Activated CD4-positive, alpha-beta T cell treated with anti-CD3 and anti-CD28 coated beads for 1 hour (primary cell): Measurements from ENCODE around the gene TSPAN8.
"Not testable (repeated sequence)": the region's sequence is repeated elsewhere in the genome, so short reads cannot be mapped to it uniquely, and the experiment has no call there.

ENCODE experiments used
- DNase-seq: peaks from one replicate; pipeline ENCODE4 v3.0.0-alpha.2; 2020

The TSPAN8 gene

GRCh38 chr12:71157601-71158233 lies at the start of gene TSPAN8:
Gene TSPAN8, minus strand, starts transcription at chr12:71157999. Its CDS starts 321 bp downstream, at chr12:71157678.
- no peak for DNase-seq

GRCh38 chr12:71201136-71201679 lies 43.4 kb upstream of the TSPAN8 start:
- DNase-seq = no peak

- no peak for DNase-seq
Measured at GRCh38 chr12:71200706-71201105, 42.9 kb upstream of the TSPAN8 start.

GRCh38 chr12:71197460-71197859 lies 39.7 kb upstream of the TSPAN8 start:
- no peak for DNase-seq

GRCh38 chr12:71195338-71195896 lies 37.6 kb upstream of the TSPAN8 start:
- DNase-seq = no peak

GRCh38 chr12:71194657-71195056 lies 36.9 kb upstream of the TSPAN8 start:
- no peak for DNase-seq

GRCh38 chr12:71193041-71193440 lies 35.2 kb upstream of the TSPAN8 start:
- DNase-seq = no peak

GRCh38 chr12:71191509-71192196 lies 33.9 kb upstream of the TSPAN8 start:
- DNase-seq = no peak

GRCh38 chr12:71190822-71191221 lies 33.0 kb upstream of the TSPAN8 start:
- no peak for DNase-seq

GRCh38 chr12:71187379-71187778 lies 29.6 kb upstream of the TSPAN8 start:
- no peak for DNase-seq

- DNase-seq = no peak
Measured at GRCh38 chr12:71186571-71187288, 28.9 kb upstream of the TSPAN8 start.

- no peak for DNase-seq
Measured at GRCh38 chr12:71183846-71184245, 26.0 kb upstream of the TSPAN8 start.

GRCh38 chr12:71183018-71183417 lies 25.2 kb upstream of the TSPAN8 start:
- DNase-seq = no peak

GRCh38 chr12:71178162-71178561 lies 20.4 kb upstream of the TSPAN8 start:
- no peak for DNase-seq

- DNase-seq = no peak
Measured at GRCh38 chr12:71174825-71175224, 17.0 kb upstream of the TSPAN8 start.

GRCh38 chr12:71174146-71174545 lies 16.3 kb upstream of the TSPAN8 start:
- DNase-seq = no peak

GRCh38 chr12:71170456-71170855 lies 12.7 kb upstream of the TSPAN8 start:
- DNase-seq = no peak

- no peak for DNase-seq
Measured at GRCh38 chr12:71169286-71169685, 11.5 kb upstream of the TSPAN8 start.

- DNase-seq = no peak
Measured at GRCh38 chr12:71166862-71167496, 9.2 kb upstream of the TSPAN8 start.

- DNase-seq = no peak
Measured at GRCh38 chr12:71166280-71166679, 8.5 kb upstream of the TSPAN8 start.

GRCh38 chr12:71165780-71166179 lies 8.0 kb upstream of the TSPAN8 start:
- DNase-seq = not testable (repeated sequence)

GRCh38 chr12:71164568-71165197 lies 6.9 kb upstream of the TSPAN8 start:
- DNase-seq = no peak
